Measurements from ENCODE around the gene INPP4A. TPM values are rescaled to one million over a fixed set of nuclear protein-coding genes. Genes with fewer than 3 reads are reported as not detected.

The INPP4A gene
- total and polyA plus RNA-seq, 2 donors (not counting 3 experiments of a cell fraction or from before 2014, with no cell fraction given) = 14.9 to 28.8 TPM

DNA sequence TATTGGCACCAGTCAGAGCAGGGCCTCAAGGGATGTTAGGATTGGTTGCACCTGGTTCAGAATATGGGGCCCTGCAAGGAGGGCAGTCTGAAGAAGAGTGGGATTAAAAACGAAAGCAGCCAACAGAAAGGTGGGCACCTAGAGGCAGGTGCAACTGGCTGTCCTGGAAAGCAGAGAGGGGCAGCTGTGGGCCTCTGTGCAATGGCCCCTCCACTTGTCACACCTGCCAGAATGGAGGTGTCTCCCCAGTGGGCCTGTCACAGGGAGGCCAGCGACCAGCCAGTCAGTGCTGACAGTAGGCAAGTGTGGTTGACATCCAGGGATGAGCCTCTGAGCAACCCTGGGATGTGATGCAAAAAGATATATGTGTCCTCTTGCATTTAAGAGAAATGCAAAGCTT lies 37.7 kb downstream of the INPP4A start:
- CTCF ChIA-PET = interaction anchor here (1.0 to 1.3 kb wide), 2 partner anchors 11 to 69 kb away, joined by 3 read pairs; no protein-coding TSS in a partner anchor

GRCh38 chr2:98483257-98483861 lies 38.7 kb downstream of the INPP4A start:
- BruUV-seq (replicated peaks) = no TSS peak
- POLR2A ChIA-PET = no interaction called here
- Histone ChIP-seq H3K79me2 (ENCODE audit: control insufficient read depth, insufficient read depth, low read length) (peaks cover 10% of the 10 kb centered on the region), H4K20me1 (replicated peaks; ENCODE audit: control insufficient read depth, extremely low read depth, insufficient read depth, low read length) (no peaks in the 10 kb centered on the region), H3K4me2 (ENCODE audit: insufficient read depth, low read length) (no peak overlapping the region), H3K9ac (replicated peaks; ENCODE audit: extremely low read depth, insufficient read depth, low read length) (no peak overlapping the region), H3K4me3 (replicated peaks in 1 of 3; ENCODE audit: insufficient read depth in 1 of 3, low read depth in 1 of 3, low read length in 3 of 3) (no peak overlapping the region), H3K4me1 (ENCODE audit: control insufficient read depth, extremely low read depth, insufficient read depth, low read length) (peaks cover 14% of the 10 kb centered on the region), H3K9me3 (replicated peaks; ENCODE audit: control insufficient read depth, insufficient read depth, low read length) (no peaks in the 10 kb centered on the region), H3K27me3 (ENCODE audit: control insufficient read depth in 2 of 2, insufficient read depth in 2 of 2, low read length in 2 of 2) (no peaks in the 10 kb centered on the region), H3K36me3 (ENCODE audit: control insufficient read depth in 2 of 2, extremely low read depth in 1 of 2, insufficient read depth in 2 of 2, low read length in 2 of 2) (no peaks in the 10 kb centered on the region), H3K27ac (ENCODE audit: insufficient read depth, low read depth, low read length) (no peak overlapping the region), H2AFZ (ENCODE audit: low read depth, low read length) (no peak overlapping the region), H3K9me1 (replicated peaks; ENCODE audit: control insufficient read depth, extremely low read depth, insufficient read depth, low read length) (no peaks in the 10 kb centered on the region)
- TF ChIP-seq GATA2 (IDR thresholded peaks at IDR 0.05; ENCODE audit: insufficient read depth, insufficient read length, low read depth, low read length) (no peak), POLR2A (IDR thresholded peaks at IDR 0.05; ENCODE audit: low read depth, low read length) (no peak), FOS (IDR thresholded peaks at IDR 0.05; ENCODE audit: borderline replicate concordance, insufficient read depth, low read length) (no peak), POLR2AphosphoS5 (IDR thresholded peaks at IDR 0.05; ENCODE audit: insufficient read depth, low read depth, low read length) (no peak), JUN (IDR thresholded peaks at IDR 0.05; ENCODE audit: borderline replicate concordance, insufficient read depth, insufficient read length, low read depth) (no peak), MYC (IDR thresholded peaks at IDR 0.05; ENCODE audit: low read depth, low read length) (no peak), MAX (IDR thresholded peaks at IDR 0.05; ENCODE audit: insufficient read depth, insufficient read length) (no peak), EZH2 (IDR thresholded peaks at IDR 0.05; ENCODE audit: borderline replicate concordance, low read depth, low read length, severe bottlenecking) (no peak), CTCF (IDR thresholded peaks at IDR 0.05; ENCODE audit: extremely low read depth in 1 of 2, insufficient read depth in 1 of 2, low read depth in 1 of 2, low read length in 2 of 2) (no peak)
- no peak for DNase-seq (ENCODE audit: low read depth, low spot score)
- dilution Hi-C loops (cut with MboI; ENCODE audit: extremely low pct_ligation_motif_present, low sequenced_read_pairs) = no loop called here
- FAIRE-seq = no peak
- CTCF ChIA-PET = interaction anchor here (1.3 kb wide), 1 partner anchor 10 kb away, joined by 3 read pairs; no protein-coding TSS in a partner anchor
- intact Hi-C loops (cut with micrococcal nuclease) = no loop called here

More for the DNA sequence above, 37.7 kb downstream of the INPP4A start:
- Histone ChIP-seq H3K27me3 (ENCODE audit: control insufficient read depth in 2 of 2, insufficient read depth in 2 of 2, low read length in 2 of 2) (no peaks in the 10 kb centered on the region), H2AFZ (ENCODE audit: low read depth, low read length) (no peak overlapping the region), H3K9me1 (replicated peaks; ENCODE audit: control insufficient read depth, extremely low read depth, insufficient read depth, low read length) (no peaks in the 10 kb centered on the region), H3K4me2 (ENCODE audit: insufficient read depth, low read length) (no peak overlapping the region), H3K27ac (ENCODE audit: insufficient read depth, low read depth, low read length) (no peak overlapping the region), H3K4me1 (ENCODE audit: control insufficient read depth, extremely low read depth, insufficient read depth, low read length) (peaks cover 14% of the 10 kb centered on the region), H3K79me2 (ENCODE audit: control insufficient read depth, insufficient read depth, low read length) (peaks cover 9% of the 10 kb centered on the region), H3K36me3 (ENCODE audit: control insufficient read depth in 2 of 2, extremely low read depth in 1 of 2, insufficient read depth in 2 of 2, low read length in 2 of 2) (no peaks in the 10 kb centered on the region), H3K9me3 (replicated peaks; ENCODE audit: control insufficient read depth, insufficient read depth, low read length) (no peaks in the 10 kb centered on the region), H3K9ac (replicated peaks; ENCODE audit: extremely low read depth, insufficient read depth, low read length) (no peak overlapping the region), H4K20me1 (replicated peaks; ENCODE audit: control insufficient read depth, extremely low read depth, insufficient read depth, low read length) (no peaks in the 10 kb centered on the region), H3K4me3 (replicated peaks in 1 of 3; ENCODE audit: insufficient read depth in 1 of 3, low read depth in 1 of 3, low read length in 3 of 3) (no peak overlapping the region)
- POLR2A ChIA-PET = no interaction called here
- dilution Hi-C loops (cut with MboI; ENCODE audit: extremely low pct_ligation_motif_present, low sequenced_read_pairs) (no loop called here), intact Hi-C loops (cut with micrococcal nuclease) (no loop called here)
- BruUV-seq (replicated peaks) = no TSS peak
- DNase-seq (ENCODE audit: low read depth, low spot score) (no peak), FAIRE-seq (no peak)
- TF ChIP-seq GATA2 (IDR thresholded peaks at IDR 0.05; ENCODE audit: insufficient read depth, insufficient read length, low read depth, low read length) = no peak
- TF ChIP-seq JUN (IDR thresholded peaks at IDR 0.05; ENCODE audit: borderline replicate concordance, insufficient read depth, insufficient read length, low read depth) = no peak
- TF ChIP-seq MYC (IDR thresholded peaks at IDR 0.05; ENCODE audit: low read depth, low read length) = no peak
- TF ChIP-seq POLR2A (IDR thresholded peaks at IDR 0.05; ENCODE audit: low read depth, low read length) = no peak

All from endothelial cell of umbilical vein (primary cell).